HEK293T (cell line): ENCODE results near the gene JADE3.

Source experiments
- ARNT ChIP-seq: fragments of 450-650 bp; IDR thresholded peaks from 2 replicates; pipeline ENCODE4 v1.6.1; 2017; ENCODE audit warnings: mild to moderate bottlenecking
- BHLHE40 ChIP-seq: fragments of 450-650 bp; IDR thresholded peaks from 2 replicates; pipeline ENCODE4 v1.6.1; 2016; ENCODE audit warnings: mild to moderate bottlenecking, moderate library complexity, borderline replicate concordance
- CTBP1 ChIP-seq: fragments of 450-650 bp; IDR thresholded peaks from 2 replicates; pipeline ENCODE4 v1.6.1; 2016; ENCODE audit warnings: borderline replicate concordance
- ELF4 ChIP-seq: fragments of 450-650 bp; IDR thresholded peaks from 2 replicates; pipeline ENCODE4 v1.6.1; 2017; ENCODE audit warnings: antibody characterized with exemption
- LEF1 ChIP-seq: fragments of 450-650 bp; IDR thresholded peaks from 2 replicates; pipeline ENCODE4 v1.6.1; 2017; ENCODE audit warnings: mild to moderate bottlenecking, borderline replicate concordance
- SUZ12 ChIP-seq: fragments of 450-650 bp; IDR thresholded peaks from 2 replicates; pipeline ENCODE4 v1.6.1; 2016; ENCODE audit warnings: mild to moderate bottlenecking
- TF ChIP-seq, protein P1 (sequence below): fragments of 450-650 bp; IDR thresholded peaks from 2 replicates; pipeline ENCODE4 v1.6.1; 2016

DNA sequence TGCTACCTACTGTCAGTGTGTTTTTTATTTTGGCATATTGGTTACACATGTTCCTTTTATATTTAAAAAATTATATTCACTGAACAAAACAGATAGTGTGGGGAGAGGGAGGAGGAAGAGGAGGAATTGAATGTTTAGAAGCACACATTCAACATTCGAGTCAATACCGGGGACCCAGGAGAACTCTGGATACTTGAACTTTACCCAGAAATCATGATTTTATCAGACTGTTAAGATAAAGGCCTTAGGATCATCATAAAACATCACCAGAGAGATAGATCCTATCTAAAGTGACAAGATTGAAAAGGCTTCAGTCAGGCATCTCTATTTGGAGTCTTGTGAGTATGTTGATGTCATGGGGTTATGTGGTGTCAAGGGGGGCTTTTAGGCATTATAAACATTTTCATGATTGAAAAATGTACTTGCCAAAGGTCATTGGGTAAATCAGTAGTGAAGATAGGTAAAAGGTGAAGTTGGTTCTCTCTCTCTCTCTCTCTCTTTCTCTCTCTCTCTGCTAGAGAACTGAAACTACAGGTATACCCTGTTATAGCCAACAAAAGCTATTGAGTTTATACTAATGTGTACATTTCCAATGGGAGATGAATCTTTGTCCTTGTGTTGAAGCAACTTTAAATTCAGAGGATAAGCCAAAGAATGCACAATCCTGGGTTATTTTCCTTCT, 149.2 kb downstream of the JADE3 start:
- no peak for TF ChIP-seq ELF4
- TF ChIP-seq SUZ12: no peak
- TF ChIP-seq ARNT: no peak
- TF ChIP-seq BHLHE40: no peak
- TF ChIP-seq, protein P1, sequence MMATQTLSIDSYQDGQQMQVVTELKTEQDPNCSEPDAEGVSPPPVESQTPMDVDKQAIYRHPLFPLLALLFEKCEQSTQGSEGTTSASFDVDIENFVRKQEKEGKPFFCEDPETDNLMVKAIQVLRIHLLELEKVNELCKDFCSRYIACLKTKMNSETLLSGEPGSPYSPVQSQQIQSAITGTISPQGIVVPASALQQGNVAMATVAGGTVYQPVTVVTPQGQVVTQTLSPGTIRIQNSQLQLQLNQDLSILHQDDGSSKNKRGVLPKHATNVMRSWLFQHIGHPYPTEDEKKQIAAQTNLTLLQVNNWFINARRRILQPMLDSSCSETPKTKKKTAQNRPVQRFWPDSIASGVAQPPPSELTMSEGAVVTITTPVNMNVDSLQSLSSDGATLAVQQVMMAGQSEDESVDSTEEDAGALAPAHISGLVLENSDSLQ: no peak
- TF ChIP-seq LEF1: no peak
- TF ChIP-seq CTBP1: no peak
